AG09309 (cell line): ENCODE data around the gene WFDC1.

Source experiments
- DNase-seq: peaks from one replicate; pipeline ENCODE4 v3.0.0-alpha.2; 2010; ENCODE audit warnings: low read depth
- H3K4me3 ChIP-seq: 2 replicates; pipeline ENCODE4 v1.5.1; 2011; ENCODE audit warnings: mild to moderate bottlenecking, low read depth, low read length, moderate library complexity; ENCODE audit not compliant: control insufficient read depth
- CTCF ChIP-seq: IDR thresholded peaks from 2 replicates; pipeline ENCODE4 v1.5.1; 2011; ENCODE audit warnings: mild to moderate bottlenecking, low read depth, low read length, inconsistent platforms; ENCODE audit not compliant: insufficient read depth, control insufficient read depth; ENCODE audit errors: missing control alignments

The WFDC1 gene

GRCh38 chr16:84306564-84306963 is 11.9 kb downstream of the WFDC1 start:
- no peak for DNase-seq
- TF ChIP-seq CTCF = no peak
- H3K4me3 ChIP-seq = no peak overlapping the region

GRCh38 chr16:84307209-84307954 is 12.7 kb downstream of the WFDC1 start:
- DNase-seq = no peak
- TF ChIP-seq CTCF = no peak
- H3K4me3 ChIP-seq = no peak overlapping the region

GRCh38 chr16:84308120-84308519 is 13.4 kb downstream of the WFDC1 start:
- no peak for DNase-seq
- peak; percentile 63 for TF ChIP-seq CTCF
- no peak overlapping the region for H3K4me3 ChIP-seq

- no peak for TF ChIP-seq CTCF
- H3K4me3 ChIP-seq = no peak overlapping the region
- DNase-seq = no peak
Measured at GRCh38 chr16:84310642-84311041, 16.0 kb downstream of the WFDC1 start.

- H3K4me3 ChIP-seq = no peak overlapping the region
Measured at GRCh38 chr16:84312783-84313382, 18.2 kb downstream of the WFDC1 start.

GRCh38 chr16:84313921-84314320 is 19.2 kb downstream of the WFDC1 start:
- no peak for TF ChIP-seq CTCF
- H3K4me3 ChIP-seq = no peak overlapping the region
- DNase-seq = no peak

More at GRCh38 chr16:84312783-84313382, 18.2 kb downstream of the WFDC1 start:
- TF ChIP-seq CTCF = no peak
- no peak for DNase-seq
